ENCODE results near the gene GPS1.

Gene GPS1

GRCh38 chr17:82100502-82101298 lies 49.0 kb downstream of the GPS1 start:
- FAIRE-seq: no peak
- no peak for TF ChIP-seq POLR2A (IDR thresholded peaks at IDR 0.05; ENCODE audit: low read depth, low read length)
- DNase-seq (ENCODE audit: insufficient read length, low spot score): no peak

GRCh38 chr17:82101301-82101715 lies 49.6 kb downstream of the GPS1 start:
- TF ChIP-seq POLR2A (IDR thresholded peaks at IDR 0.05; ENCODE audit: low read depth, low read length): no peak
- FAIRE-seq (no peak), DNase-seq (ENCODE audit: insufficient read length, low spot score) (no peak)

GRCh38 chr17:82101767-82102679 lies 50.3 kb downstream of the GPS1 start:
- FAIRE-seq: no peak
- TF ChIP-seq POLR2A (IDR thresholded peaks at IDR 0.05; ENCODE audit: low read depth, low read length): no peak

GRCh38 chr17:82103553-82104451 lies 52.1 kb downstream of the GPS1 start:
- FAIRE-seq (no peak), DNase-seq (ENCODE audit: insufficient read length, low spot score) (no peak)
- no peak for TF ChIP-seq POLR2A (IDR thresholded peaks at IDR 0.05; ENCODE audit: low read depth, low read length)

More at GRCh38 chr17:82101767-82102679, 50.3 kb downstream of the GPS1 start:
- DNase-seq (ENCODE audit: insufficient read length, low spot score): no peak

- no peak for DNase-seq (ENCODE audit: insufficient read length, low spot score)
- no peak for TF ChIP-seq POLR2A (IDR thresholded peaks at IDR 0.05; ENCODE audit: low read depth, low read length)
- no peak for FAIRE-seq
These were observed 53.2 kb downstream of the GPS1 start for GRCh38 chr17:82104797-82105416.

- DNase-seq (ENCODE audit: insufficient read length, low spot score): no peak
- FAIRE-seq: no peak
These were observed 53.8 kb downstream of the GPS1 start for GRCh38 chr17:82105417-82105881.

GRCh38 chr17:82105882-82106687 lies 54.4 kb downstream of the GPS1 start:
- DNase-seq (ENCODE audit: insufficient read length, low spot score): peak; percentile 65
- no peak for FAIRE-seq
- no peak for TF ChIP-seq POLR2A (IDR thresholded peaks at IDR 0.05; ENCODE audit: low read depth, low read length)

More at GRCh38 chr17:82105417-82105881, 53.8 kb downstream of the GPS1 start:
- no peak for TF ChIP-seq POLR2A (IDR thresholded peaks at IDR 0.05; ENCODE audit: low read depth, low read length)

GRCh38 chr17:82106688-82107305 lies 55.1 kb downstream of the GPS1 start:
- no peak for DNase-seq (ENCODE audit: insufficient read length, low spot score)
- FAIRE-seq: no peak
- no peak for TF ChIP-seq POLR2A (IDR thresholded peaks at IDR 0.05; ENCODE audit: low read depth, low read length)

Data from H54 (cell line).